GM19043 (cell line): Measurements from ENCODE around the gene CYP3A4.
A peak's percentile ranks its signal among the peaks of the same experiment; 100 is the strongest.
"Not testable (repeated sequence)": the region's sequence is repeated elsewhere in the genome, so short reads cannot be mapped to it uniquely, and the experiment has no call there.

ENCODE experiments used
- ATAC-seq: cut with Tn5 transposase; IDR thresholded peaks from one replicate; pipeline ENCODE4 v1.9.1; 2021; ENCODE audit warnings: low read depth; ENCODE audit not compliant: unreplicated experiment

CYP3A4 gene

GRCh38 chr7:99784007-99784406 lies at the start of gene CYP3A4:
CYP3A4 (minus strand) TSS chr7:99784184; CDS start chr7:99784081, 103 bp downstream.
- no peak for ATAC-seq

DNA sequence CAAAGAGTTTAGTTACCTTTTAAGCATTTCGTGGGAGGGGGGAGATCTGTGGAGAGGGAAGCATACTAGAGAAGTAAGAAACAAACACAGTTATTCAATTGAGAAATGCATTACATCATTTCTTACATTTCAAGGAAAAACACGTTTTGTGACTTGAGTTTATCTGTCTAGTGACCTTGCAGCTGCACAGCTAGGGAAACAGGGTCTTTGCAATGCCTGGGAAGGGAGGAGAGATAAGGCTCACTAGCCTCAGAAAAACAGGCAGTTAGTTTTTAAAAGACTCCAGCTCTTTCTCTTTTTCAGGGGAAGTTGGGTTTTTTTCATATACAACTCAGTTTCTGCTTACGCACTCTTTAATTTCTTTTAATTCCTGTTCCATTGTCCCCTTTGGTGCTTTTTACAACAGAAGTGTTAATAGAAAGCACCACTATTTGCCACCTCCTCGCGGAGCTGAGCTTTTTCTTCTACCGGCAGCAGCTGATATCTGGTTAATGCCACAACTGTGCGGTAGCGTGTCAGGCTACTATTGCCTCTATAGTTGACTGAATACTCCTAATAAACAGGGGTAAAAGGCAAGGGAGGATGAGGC lies 49.4 kb upstream of the CYP3A4 start:
- no peak for ATAC-seq

- no peak for ATAC-seq
Measured at GRCh38 chr7:99831595-99831994, 47.6 kb upstream of the CYP3A4 start.

GRCh38 chr7:99829524-99830160 lies 45.7 kb upstream of the CYP3A4 start:
- peak; percentile 53 for ATAC-seq

DNA sequence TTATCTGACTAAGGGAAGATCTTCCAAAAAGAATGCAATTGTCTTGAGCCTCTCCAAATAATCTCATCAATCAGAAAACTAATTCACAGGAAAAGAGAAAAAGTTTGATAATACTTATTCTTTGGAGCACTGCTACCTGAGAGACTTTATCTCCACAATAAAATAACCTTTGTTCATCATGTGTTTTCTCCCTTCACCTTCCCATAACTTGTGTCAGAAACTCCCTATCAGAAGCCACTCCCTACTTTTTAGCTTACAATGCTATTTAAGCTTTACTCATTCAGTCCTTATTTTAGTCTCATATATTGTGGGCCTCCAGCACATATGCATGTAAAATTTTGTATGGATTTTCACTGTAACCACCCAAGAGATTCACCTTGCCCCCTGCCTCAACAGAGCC lies 44.8 kb upstream of the CYP3A4 start:
- ATAC-seq: no peak

DNA sequence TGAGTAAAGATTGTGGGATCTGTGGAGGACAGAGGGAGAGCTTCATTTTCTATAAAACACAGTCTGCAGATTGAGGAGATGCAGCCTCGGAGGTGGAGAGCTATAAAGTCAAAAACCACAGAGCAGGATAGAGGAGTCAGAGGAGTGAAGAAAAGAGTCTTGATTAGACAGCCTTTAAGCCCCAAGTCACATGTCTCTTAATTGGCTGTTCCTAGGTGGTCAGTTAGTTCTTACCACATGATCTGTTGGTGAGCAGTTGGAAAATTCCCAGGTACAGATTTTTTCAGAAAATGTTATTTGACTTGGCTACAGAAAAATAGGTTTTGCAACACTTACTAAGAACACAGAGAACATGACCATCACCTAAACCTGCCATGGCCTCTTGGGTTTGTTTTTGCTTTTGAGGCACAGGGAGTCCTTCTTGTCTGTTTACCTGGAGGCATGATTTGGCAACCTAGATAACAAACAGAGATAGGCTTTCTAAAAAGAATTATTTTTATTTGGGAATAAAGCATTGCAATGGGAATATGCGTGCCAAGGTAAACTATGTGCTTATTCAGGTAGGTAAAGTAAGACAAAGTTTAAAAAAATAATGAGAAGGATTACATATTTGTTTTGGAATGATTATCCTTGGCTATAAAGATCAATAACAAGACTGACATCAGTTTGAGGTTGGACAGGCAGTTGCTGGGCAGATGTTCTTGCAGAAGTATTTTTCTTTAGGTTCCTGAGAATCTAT lies 43.2 kb upstream of the CYP3A4 start:
- no peak for ATAC-seq

DNA sequence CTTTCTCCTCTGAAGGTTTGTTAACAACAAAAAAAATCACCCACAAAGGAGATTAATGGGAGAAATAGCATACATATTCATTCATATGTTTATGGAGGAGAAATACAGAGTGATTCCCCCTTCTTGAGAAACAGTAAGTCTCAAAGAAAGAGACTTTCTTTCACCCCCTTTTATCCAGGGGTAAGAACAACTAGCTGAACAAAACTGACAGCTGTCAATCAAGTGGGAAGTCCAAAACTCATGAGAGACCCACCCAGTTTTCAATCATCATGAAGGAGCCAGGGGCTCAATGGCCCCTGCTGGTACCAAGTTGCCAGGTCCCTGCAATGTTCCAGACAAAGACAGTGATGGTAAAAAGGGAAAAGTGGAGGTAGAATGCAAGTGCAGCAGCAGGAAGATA lies 41.9 kb upstream of the CYP3A4 start:
- ATAC-seq: no peak

- no peak for ATAC-seq
Measured at GRCh38 chr7:99825452-99825851, 41.5 kb upstream of the CYP3A4 start.

GRCh38 chr7:99824091-99824490 lies 40.1 kb upstream of the CYP3A4 start:
- no peak for ATAC-seq

- no peak for ATAC-seq
Measured at GRCh38 chr7:99822731-99823718, 39.0 kb upstream of the CYP3A4 start.

- no peak for ATAC-seq
Measured at GRCh38 chr7:99820408-99821027, 36.5 kb upstream of the CYP3A4 start.

GRCh38 chr7:99808766-99809165 lies 24.8 kb upstream of the CYP3A4 start:
- no peak for ATAC-seq

GRCh38 chr7:99806839-99807478 lies 23.0 kb upstream of the CYP3A4 start:
- no peak for ATAC-seq

DNA sequence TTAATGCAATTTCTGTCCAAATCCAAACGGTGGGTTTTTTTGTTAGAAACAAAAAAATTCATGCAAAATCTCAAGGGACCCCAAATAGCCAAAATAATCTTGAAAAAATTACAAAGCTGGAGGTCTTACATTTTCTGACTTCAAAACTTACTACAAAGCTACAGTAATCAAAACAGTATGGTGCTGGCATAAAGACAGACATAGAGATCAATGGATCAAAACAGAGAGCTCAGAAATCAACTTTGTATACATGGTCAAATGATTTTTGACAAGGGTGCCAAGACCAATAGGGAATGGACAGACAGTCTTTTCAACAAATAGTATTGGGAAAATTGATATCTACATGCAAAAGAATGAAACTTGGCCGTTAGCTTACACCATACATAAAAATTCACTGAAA lies 21.7 kb upstream of the CYP3A4 start:
- no peak for ATAC-seq

DNA sequence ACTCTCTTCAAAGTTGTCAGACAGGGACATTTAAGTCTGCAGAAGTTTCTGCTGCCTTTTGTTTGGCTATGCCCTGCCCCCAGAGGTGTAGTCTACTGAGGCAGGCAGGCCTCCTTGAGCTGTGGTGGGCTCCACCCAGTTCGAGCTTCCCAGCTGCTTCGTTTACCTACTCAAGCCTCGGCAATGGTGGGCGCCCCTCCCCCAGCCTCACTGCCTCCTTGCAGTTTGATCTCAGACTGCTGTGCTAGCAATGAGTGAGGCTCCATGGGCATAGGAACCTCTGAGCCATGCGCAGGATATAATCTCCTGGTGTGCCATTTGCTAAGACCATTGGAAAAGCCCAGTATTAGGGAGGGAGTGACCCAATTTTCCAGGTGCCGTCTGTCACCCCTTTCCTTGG lies 19.1 kb upstream of the CYP3A4 start:
- not testable (repeated sequence) for ATAC-seq

GRCh38 chr7:99801407-99801806 lies 17.4 kb upstream of the CYP3A4 start:
- ATAC-seq: not testable (repeated sequence)

DNA sequence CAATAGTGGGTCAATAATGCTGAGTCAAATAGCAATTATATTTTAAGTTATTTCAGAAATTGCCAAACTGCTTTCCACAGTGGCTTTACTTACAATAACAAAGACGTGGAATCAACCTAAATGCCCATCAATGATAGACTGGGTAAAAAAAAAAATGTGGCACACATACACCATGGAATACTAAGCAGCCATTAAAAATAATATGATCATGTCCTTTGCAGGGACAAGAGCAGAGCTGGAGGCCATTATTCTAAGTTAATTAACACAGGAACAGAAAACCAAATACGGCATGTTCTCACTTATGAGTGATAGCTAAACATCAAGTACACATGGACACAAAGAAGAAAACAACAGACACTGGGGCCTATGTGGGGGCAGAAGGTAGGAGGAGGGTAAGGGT lies 15.0 kb upstream of the CYP3A4 start:
- ATAC-seq: no peak

GRCh38 chr7:99795864-99796263 lies 11.9 kb upstream of the CYP3A4 start:
- not testable (repeated sequence) for ATAC-seq

- ATAC-seq: no peak
Measured at GRCh38 chr7:99794585-99795502, 10.9 kb upstream of the CYP3A4 start.
